MM.1S (cell line): Measurements from ENCODE around the gene WFDC9.
"Not testable (repeated sequence)": the region's sequence is repeated elsewhere in the genome, so short reads cannot be mapped to it uniquely, and the experiment has no call there.

Source experiments
- DNase-seq: peaks from one replicate; pipeline ENCODE4 v3.0.0-alpha.2; 2015
- H2AFZ ChIP-seq: fragments of 300-600 bp; sonication (generic); 2 replicates; pipeline ENCODE4 v1.6.0; 2016; ENCODE audit warnings: antibody characterized with exemption, low read length
- H3F3A ChIP-seq: fragments of 300-600 bp; sonication (generic); 2 replicates; pipeline ENCODE4 v1.6.1; 2016; ENCODE audit warnings: mild to moderate bottlenecking, antibody characterized with exemption, low read length, moderate library complexity, mixed read lengths; ENCODE audit not compliant: insufficient read depth
- H3K27ac ChIP-seq: fragments of 300-600 bp; sonication (generic); 2 replicates; pipeline ENCODE4 v1.5.1; 2016; ENCODE audit warnings: mild to moderate bottlenecking, low read length
- H3K27me3 ChIP-seq: fragments of 300-600 bp; sonication (generic); replicated peaks from 2 replicates; pipeline ENCODE4 v1.6.0; 2016; ENCODE audit warnings: low read length; ENCODE audit not compliant: insufficient read depth
- H3K36me3 ChIP-seq: fragments of 300-600 bp; sonication (generic); replicated peaks from 2 replicates; pipeline ENCODE4 v1.6.1; 2016; ENCODE audit warnings: mild to moderate bottlenecking, low read length, mixed read lengths; ENCODE audit not compliant: insufficient read depth
- H3K4me1 ChIP-seq: fragments of 300-600 bp; sonication (generic); 2 replicates; pipeline ENCODE4 v1.6.1; 2016; ENCODE audit warnings: low read length, mixed read lengths
- H3K4me2 ChIP-seq: fragments of 300-600 bp; sonication (generic); 2 replicates; pipeline ENCODE4 v1.6.0; 2016; ENCODE audit warnings: low read depth, low read length
- H3K4me3 ChIP-seq: fragments of 300-600 bp; sonication (generic); 2 replicates; pipeline ENCODE4 v1.5.1; 2016; ENCODE audit warnings: low read length, mixed read lengths
- H3K79me2 ChIP-seq: fragments of 300-600 bp; sonication (generic); 2 replicates; pipeline ENCODE4 v1.6.1; 2016; ENCODE audit warnings: mixed run types, low read length, mixed read lengths
- H3K9ac ChIP-seq: fragments of 300-600 bp; sonication (generic); 2 replicates; pipeline ENCODE4 v1.6.1; 2016; ENCODE audit warnings: low read length, mixed read lengths
- H3K9me2 ChIP-seq: fragments of 300-600 bp; sonication (generic); replicated peaks from 2 replicates; pipeline ENCODE4 v1.6.1; 2016; ENCODE audit warnings: mild to moderate bottlenecking, low read length, mixed read lengths; ENCODE audit not compliant: insufficient read depth
- H3K9me3 ChIP-seq: fragments of 300-600 bp; sonication (generic); replicated peaks from 2 replicates; pipeline ENCODE4 v1.6.1; 2016; ENCODE audit warnings: mild to moderate bottlenecking, low read length, mixed read lengths; ENCODE audit not compliant: insufficient read depth
- H4K20me1 ChIP-seq: fragments of 300-600 bp; sonication (generic); 2 replicates; pipeline ENCODE4 v1.6.1; 2016; ENCODE audit warnings: mild to moderate bottlenecking, low read length, moderate library complexity, mixed read lengths; ENCODE audit not compliant: insufficient read depth
- CTCF ChIP-seq: fragments of 300-600 bp; sonication (generic); IDR thresholded peaks from 2 replicates; pipeline ENCODE4 v1.5.1; 2016; ENCODE audit warnings: antibody characterized with exemption, low read length, mixed read lengths
- EZH2 ChIP-seq: fragments of 300-600 bp; sonication (generic); optimal IDR thresholded peaks from 2 replicates; pipeline ENCODE3; 2017; ENCODE audit warnings: low read depth, mild to moderate bottlenecking, antibody characterized with exemption, low read length, mixed read lengths
- EZH2phosphoT487 ChIP-seq: fragments of 300-600 bp; sonication (generic); IDR thresholded peaks from 2 replicates; pipeline ENCODE4 v1.6.1; 2018; ENCODE audit warnings: antibody characterized with exemption, low read length

Gene WFDC9

GRCh38 chr20:45578231-45578630 lies 52.9 kb downstream of the WFDC9 start:
- Histone ChIP-seq H3K4me1 (no peaks in the 10 kb centered on the region), H3K27ac (no peak overlapping the region), H2AFZ (no peak overlapping the region), H3K9me3 (no peaks in the 10 kb centered on the region), H3K36me3 (no peaks in the 10 kb centered on the region), H3K27me3 (no peaks in the 10 kb centered on the region), H3K79me2 (no peaks in the 10 kb centered on the region), H4K20me1 (no peaks in the 10 kb centered on the region), H3K9ac (no peak overlapping the region), H3F3A (no peaks in the 10 kb centered on the region), H3K4me2 (no peak overlapping the region), H3K4me3 (no peak overlapping the region), H3K9me2 (no peaks in the 10 kb centered on the region)
- no peak for DNase-seq
- no peak for TF ChIP-seq EZH2
- no peak for TF ChIP-seq EZH2phosphoT487
- no peak for TF ChIP-seq CTCF

- no peaks in the 10 kb centered on the region for H3F3A ChIP-seq
- no peaks in the 10 kb centered on the region for H3K9me3 ChIP-seq
- H3K27me3 ChIP-seq: no peaks in the 10 kb centered on the region
- H2AFZ ChIP-seq: no peak overlapping the region
- H3K4me3 ChIP-seq: no peak overlapping the region
- no peak overlapping the region for H3K27ac ChIP-seq
- no peaks in the 10 kb centered on the region for H3K9me2 ChIP-seq
- no peak overlapping the region for H3K9ac ChIP-seq
- TF ChIP-seq EZH2phosphoT487 (no peak), EZH2 (no peak), CTCF (no peak)
- no peaks in the 10 kb centered on the region for H4K20me1 ChIP-seq
- H3K79me2 ChIP-seq: no peaks in the 10 kb centered on the region
- H3K36me3 ChIP-seq: no peaks in the 10 kb centered on the region
- no peaks in the 10 kb centered on the region for H3K4me1 ChIP-seq
- no peak overlapping the region for H3K4me2 ChIP-seq
- no peak for DNase-seq
These were observed 54.1 kb downstream of the WFDC9 start for GRCh38 chr20:45576995-45577394.

- H3K79me2 ChIP-seq: no peaks in the 10 kb centered on the region
- TF ChIP-seq EZH2phosphoT487 (no peak), EZH2 (no peak)
These were observed 55.2 kb downstream of the WFDC9 start for GRCh38 chr20:45575931-45576330.

GRCh38 chr20:45569650-45570049 lies 61.4 kb downstream of the WFDC9 start:
- H3K9me2 ChIP-seq, H4K20me1 ChIP-seq, H3K9ac ChIP-seq, DNase-seq, H3K79me2 ChIP-seq, H3K4me2 ChIP-seq, H3K4me1 ChIP-seq, H3K9me3 ChIP-seq, H3F3A ChIP-seq, H3K36me3 ChIP-seq, H3K27ac ChIP-seq, H2AFZ ChIP-seq, H3K27me3 ChIP-seq, H3K4me3 ChIP-seq: not testable (repeated sequence)

More at GRCh38 chr20:45575931-45576330, 55.2 kb downstream of the WFDC9 start:
- Histone ChIP-seq H3K36me3 (no peaks in the 10 kb centered on the region), H3K4me1 (no peaks in the 10 kb centered on the region), H3K9me3 (no peaks in the 10 kb centered on the region), H3K4me2 (no peak overlapping the region), H3K9ac (no peak overlapping the region), H3F3A (no peaks in the 10 kb centered on the region), H4K20me1 (no peaks in the 10 kb centered on the region), H3K4me3 (no peak overlapping the region), H2AFZ (no peak overlapping the region), H3K27ac (no peak overlapping the region), H3K9me2 (no peaks in the 10 kb centered on the region), H3K27me3 (no peaks in the 10 kb centered on the region)
- no peak for DNase-seq
